WERI-Rb-1 (cell line): Measurements from ENCODE around the gene FUOM.

ENCODE experiments used
- DNase-seq: peaks from one replicate; pipeline ENCODE4 v3.0.0-alpha.2; 2020
- H3K27ac ChIP-seq: fragments of 250-450 bp; sonication (Bioruptor Pico); 2 replicates; pipeline ENCODE4 v1.5.1; 2020; ENCODE audit warnings: mild to moderate bottlenecking, moderate library complexity
- H3K27me3 ChIP-seq: fragments of 250-450 bp; sonication (Bioruptor Pico); 2 replicates; pipeline ENCODE4 v1.5.1; 2021; ENCODE audit warnings: mild to moderate bottlenecking, low read depth, moderate library complexity; ENCODE audit not compliant: insufficient read depth, severe bottlenecking
- H3K36me3 ChIP-seq: fragments of 250-450 bp; sonication (Bioruptor Pico); 2 replicates; pipeline ENCODE4 v1.5.1; 2020; ENCODE audit warnings: mild to moderate bottlenecking, moderate library complexity
- H3K4me3 ChIP-seq: 2 replicates; pipeline ENCODE4 v1.5.1; 2011; ENCODE audit warnings: low read depth, mild to moderate bottlenecking, control low read depth, low read length
- H3K9me3 ChIP-seq: fragments of 250-450 bp; sonication (Bioruptor Pico); 2 replicates; pipeline ENCODE4 v1.5.1; 2021; ENCODE audit warnings: mild to moderate bottlenecking, moderate library complexity; ENCODE audit not compliant: severe bottlenecking
- TF ChIP-seq, protein P1 (sequence below): IDR thresholded peaks from 2 replicates; pipeline ENCODE4 v1.5.1; 2011; ENCODE audit warnings: low read depth, mild to moderate bottlenecking, control low read depth, inconsistent platforms, low read length

FUOM gene

GRCh38 chr10:133349160-133349568 lies 8.7 kb downstream of the FUOM start:
- Histone ChIP-seq H3K27ac (no peak overlapping the region), H3K36me3 (no peaks in the 10 kb centered on the region), H3K27me3 (no peaks in the 10 kb centered on the region), H3K9me3 (no peaks in the 10 kb centered on the region), H3K4me3 (no peak overlapping the region)
- TF ChIP-seq, protein P1, sequence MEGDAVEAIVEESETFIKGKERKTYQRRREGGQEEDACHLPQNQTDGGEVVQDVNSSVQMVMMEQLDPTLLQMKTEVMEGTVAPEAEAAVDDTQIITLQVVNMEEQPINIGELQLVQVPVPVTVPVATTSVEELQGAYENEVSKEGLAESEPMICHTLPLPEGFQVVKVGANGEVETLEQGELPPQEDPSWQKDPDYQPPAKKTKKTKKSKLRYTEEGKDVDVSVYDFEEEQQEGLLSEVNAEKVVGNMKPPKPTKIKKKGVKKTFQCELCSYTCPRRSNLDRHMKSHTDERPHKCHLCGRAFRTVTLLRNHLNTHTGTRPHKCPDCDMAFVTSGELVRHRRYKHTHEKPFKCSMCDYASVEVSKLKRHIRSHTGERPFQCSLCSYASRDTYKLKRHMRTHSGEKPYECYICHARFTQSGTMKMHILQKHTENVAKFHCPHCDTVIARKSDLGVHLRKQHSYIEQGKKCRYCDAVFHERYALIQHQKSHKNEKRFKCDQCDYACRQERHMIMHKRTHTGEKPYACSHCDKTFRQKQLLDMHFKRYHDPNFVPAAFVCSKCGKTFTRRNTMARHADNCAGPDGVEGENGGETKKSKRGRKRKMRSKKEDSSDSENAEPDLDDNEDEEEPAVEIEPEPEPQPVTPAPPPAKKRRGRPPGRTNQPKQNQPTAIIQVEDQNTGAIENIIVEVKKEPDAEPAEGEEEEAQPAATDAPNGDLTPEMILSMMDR: no peak
- no peak for DNase-seq

- no peak overlapping the region for H3K27ac ChIP-seq
- no peaks in the 10 kb centered on the region for H3K9me3 ChIP-seq
- no peaks in the 10 kb centered on the region for H3K27me3 ChIP-seq
- no peak for DNase-seq
- TF ChIP-seq, protein P1: no peak
- no peak overlapping the region for H3K4me3 ChIP-seq
- no peaks in the 10 kb centered on the region for H3K36me3 ChIP-seq
Observed at GRCh38 chr10:133347710-133348517, 9.9 kb downstream of the FUOM start.

GRCh38 chr10:133346413-133346812 lies 11.4 kb downstream of the FUOM start:
- Histone ChIP-seq H3K27me3 (no peaks in the 10 kb centered on the region), H3K9me3 (no peaks in the 10 kb centered on the region), H3K36me3 (no peaks in the 10 kb centered on the region), H3K4me3 (no peak overlapping the region), H3K27ac (no peak overlapping the region)
- DNase-seq: no peak
- TF ChIP-seq, protein P1: no peak

DNA sequence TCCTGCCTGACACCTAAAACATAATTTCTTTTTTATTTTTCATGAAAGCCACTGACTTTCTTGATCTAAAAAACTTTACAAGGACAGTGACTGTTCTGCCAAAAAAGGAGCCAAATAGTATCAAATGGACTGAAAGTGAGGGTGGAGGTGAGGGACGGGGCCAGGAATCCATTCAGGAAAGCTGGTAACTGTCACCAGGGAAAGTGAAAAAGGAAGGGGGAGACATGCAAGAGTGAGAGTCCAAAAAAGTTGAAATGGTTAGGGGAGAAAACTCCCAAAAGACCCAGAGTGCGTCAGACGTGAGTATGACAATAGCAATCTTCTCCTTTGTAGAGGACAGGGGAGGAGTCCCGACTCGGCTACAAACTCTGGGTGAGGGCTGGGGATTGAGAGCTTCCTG lies 13.6 kb downstream of the FUOM start:
- no peak overlapping the region for H3K27ac ChIP-seq
- no peaks in the 10 kb centered on the region for H3K36me3 ChIP-seq
- no peak overlapping the region for H3K4me3 ChIP-seq
- no peak for DNase-seq
- no peaks in the 10 kb centered on the region for H3K27me3 ChIP-seq
- TF ChIP-seq, protein P1: no peak
- no peaks in the 10 kb centered on the region for H3K9me3 ChIP-seq

DNA sequence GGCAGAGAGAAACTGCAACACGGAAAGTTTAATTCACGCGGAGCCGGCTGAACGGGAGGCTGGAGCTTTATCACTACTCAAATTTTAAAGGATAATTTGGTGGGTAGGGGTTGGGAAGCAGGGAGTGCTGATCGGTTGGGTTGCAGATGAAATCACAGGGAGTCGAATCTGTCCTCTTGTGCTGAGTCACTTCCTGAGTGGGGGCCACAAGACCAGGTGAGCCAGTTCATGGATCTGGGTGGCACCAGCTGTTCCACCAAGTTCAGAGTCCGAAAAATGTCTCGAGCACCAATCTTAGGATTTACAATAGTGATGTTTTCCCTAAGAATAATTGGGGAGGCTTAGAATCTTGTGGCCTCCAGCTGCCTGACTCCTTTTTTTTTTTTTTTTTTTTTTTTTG lies 14.3 kb downstream of the FUOM start:
- Histone ChIP-seq H3K27me3 (no peaks in the 10 kb centered on the region), H3K36me3 (no peaks in the 10 kb centered on the region), H3K27ac (no peak overlapping the region), H3K9me3 (no peaks in the 10 kb centered on the region), H3K4me3 (no peak overlapping the region)
- no peak for DNase-seq
- TF ChIP-seq, protein P1: no peak

DNA sequence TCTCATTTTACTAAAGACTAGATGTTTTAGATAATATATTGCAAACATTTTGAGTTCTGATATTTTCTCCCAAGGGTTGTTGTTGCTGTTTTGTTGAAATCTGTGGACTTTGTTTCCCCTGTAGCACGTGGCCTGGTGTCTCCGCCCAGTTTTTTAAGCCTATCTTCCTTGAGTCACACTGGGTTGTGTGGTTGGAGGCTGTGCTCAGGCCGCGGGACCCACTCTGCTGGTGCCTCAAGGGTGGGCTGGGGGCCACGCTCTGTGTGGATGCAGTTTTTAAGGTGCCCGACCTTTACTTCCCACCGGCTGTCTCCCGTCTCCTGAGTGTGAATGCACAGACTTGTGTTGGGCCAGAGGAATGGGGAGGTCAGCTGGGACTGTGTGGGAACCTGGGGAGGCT lies 14.9 kb downstream of the FUOM start:
- DNase-seq: no peak
- H3K27ac ChIP-seq: no peak overlapping the region

More for the DNA sequence above, 14.9 kb downstream of the FUOM start:
- Histone ChIP-seq H3K27me3 (no peaks in the 10 kb centered on the region), H3K36me3 (no peaks in the 10 kb centered on the region), H3K9me3 (no peaks in the 10 kb centered on the region), H3K4me3 (no peak overlapping the region)
- TF ChIP-seq, protein P1: no peak
